GM12878 (cell line): ENCODE data around the gene RAB3B. TPM values are rescaled to one million over a fixed set of nuclear protein-coding genes. Genes with fewer than 3 reads are reported as not detected.

Experiments
- CBX5 ChIP-seq: sonication (generic); IDR thresholded peaks from 2 replicates; pipeline ENCODE4 v1.6.1; 2016; ENCODE audit warnings: low read depth, moderate library complexity, mild to moderate bottlenecking, inconsistent platforms
- CEBPB ChIP-seq, 2 experiments: fragments of 150-350 bp in 1 of 2; IDR thresholded peaks; 2 replicates each; pipeline ENCODE4 v1.6.1; 2012 to 2014; ENCODE audit warnings: low read depth in 2 of 2, low read length in 2 of 2, borderline replicate concordance in 1 of 2, inconsistent platforms in 1 of 2
- FOS ChIP-seq: IDR thresholded peaks from 3 replicates; pipeline ENCODE4 v1.6.1; 2011; ENCODE audit warnings: borderline replicate concordance; ENCODE audit not compliant: insufficient read length; ENCODE audit errors: extremely low read depth
- IKZF2 ChIP-seq, 2 experiments: fragments of 450-650 bp; IDR thresholded peaks; 2 replicates each; pipeline ENCODE4 v1.6.1; 2017; ENCODE audit warnings: mild to moderate bottlenecking in 2 of 2, moderate library complexity in 2 of 2
- IRF4 ChIP-seq: IDR thresholded peaks from 2 replicates; pipeline ENCODE4 v1.6.1; 2011; ENCODE audit warnings: low read depth, low read length
- KDM1A ChIP-seq: fragments of 200-600 bp; sonication (generic); IDR thresholded peaks from 2 replicates; pipeline ENCODE4 v1.6.1; 2016; ENCODE audit warnings: borderline replicate concordance
- NR2C2 ChIP-seq: IDR thresholded peaks from 2 replicates; pipeline ENCODE4 v1.6.1; 2011; ENCODE audit warnings: borderline replicate concordance, low read depth; ENCODE audit not compliant: control insufficient read depth, insufficient read length
- PML ChIP-seq: IDR thresholded peaks from 2 replicates; pipeline ENCODE4 v1.6.1; 2012; ENCODE audit warnings: low read length, inconsistent platforms
- POLR2A ChIP-seq: IDR thresholded peaks from 2 replicates; pipeline ENCODE4 v1.6.1; 2011; ENCODE audit warnings: low read depth, mild to moderate bottlenecking, low read length
- POLR2AphosphoS5 ChIP-seq: IDR thresholded peaks from 2 replicates; pipeline ENCODE4 v1.6.1; 2011; ENCODE audit warnings: mild to moderate bottlenecking, low read length, inconsistent platforms
- SMAD1 ChIP-seq: fragments of 450-650 bp; IDR thresholded peaks from 2 replicates; pipeline ENCODE4 v1.6.1; 2018; ENCODE audit warnings: mild to moderate bottlenecking, low read depth; ENCODE audit not compliant: partially characterized antibody
- SP1 ChIP-seq: IDR thresholded peaks from one replicate; pipeline ENCODE4 v1.6.1; 2011; ENCODE audit warnings: low read depth, low read length
- SREBF1 ChIP-seq: IDR thresholded peaks from 2 replicates; pipeline ENCODE4 v1.6.1; 2012; ENCODE audit warnings: mild to moderate bottlenecking, low read length
- ZNF384 ChIP-seq: IDR thresholded peaks from 2 replicates; pipeline ENCODE4 v1.6.1; 2012; ENCODE audit warnings: low read depth, mild to moderate bottlenecking, low read length, improper control_type of control experiment, borderline replicate concordance
- polyA plus RNA-seq, 11 experiments: library from polyadenylated mRNA; depleted of rRNA in 4 of 11; unstranded in 6 of 11; stranded (reverse) in 5 of 11; fragments of >200 nt; fragmentation: Nextera tagmentation in 4 of 11; fragmentation: Illumina TruSeq in 1 of 11; extraction: Ambion mirVana in 4 of 11; extraction: Trizol in 1 of 11; gene quantifications; 1 replicate in 1 of 11; 2 replicates in 10 of 11; pipeline versions ENCODE4 v1.2.1 to v1.2.3, GENCODE V29; 2011 to 2016; ENCODE audit warnings: inconsistent platforms in 2 of 11, missing spikeins in 2 of 11, low read depth in 1 of 11
- total RNA-seq, 4 experiments: library from RNA; depleted of rRNA in 3 of 4; stranded (reverse); fragments of >200 nt in 3 of 4; fragmentation: Illumina TruSeq in 1 of 4; extraction: Trizol in 1 of 4; gene quantifications; 2 replicates each; pipeline versions ENCODE4 v1.2.1 to v1.2.3, GENCODE V29; 2013 to 2021
- TF ChIP-seq, protein P1 (sequence below): fragments of 450-650 bp; conservative IDR thresholded peaks from 2 replicates; pipeline ENCODE4 v1.6.1; 2017; ENCODE audit warnings: mild to moderate bottlenecking, moderate library complexity
- TF ChIP-seq, protein P2 (sequence below): IDR thresholded peaks from 2 replicates; pipeline ENCODE4 v1.6.1; 2012; ENCODE audit warnings: low read depth, low read length, improper control_type of control experiment
- TF ChIP-seq, protein P3 (sequence below): fragments of 450-650 bp; IDR thresholded peaks from 2 replicates; pipeline ENCODE4 v1.6.1; 2016; ENCODE audit warnings: mild to moderate bottlenecking, moderate library complexity, borderline replicate concordance
- TF ChIP-seq, protein P4 (sequence below): fragments of 150-350 bp; IDR thresholded peaks from 2 replicates; pipeline ENCODE4 v1.6.1; 2014; ENCODE audit warnings: mild to moderate bottlenecking, low read depth, low read length
- TF ChIP-seq, protein P5 (sequence below): fragments of 450-650 bp; IDR thresholded peaks from 2 replicates; pipeline ENCODE4 v1.6.1; 2017; ENCODE audit warnings: borderline replicate concordance

RAB3B gene
- total and polyA plus RNA-seq, 10 of the 15 experiments (the other 5 are each of a cell fraction or from before 2014, with no cell fraction given), result 0.05 to 0.32 (median 0.24) TPM

DNA sequence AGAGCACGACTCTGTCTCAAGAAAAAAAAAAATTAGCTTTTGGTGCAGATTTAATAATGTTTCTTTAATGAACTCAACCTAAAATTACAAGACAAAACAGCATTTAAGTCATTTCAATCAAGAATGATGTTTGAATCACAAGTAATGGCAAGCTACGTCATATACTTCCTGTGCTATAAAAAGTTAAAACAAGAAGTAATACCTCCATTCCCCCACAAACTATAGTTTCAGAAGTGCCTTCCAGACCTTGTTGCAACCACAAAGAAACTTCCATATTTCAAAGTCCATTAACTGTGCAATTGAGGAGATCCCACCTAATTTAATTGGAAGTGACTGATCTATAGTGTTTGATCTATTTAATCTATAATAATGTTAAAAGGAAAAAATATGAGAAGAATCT lies 127.1 kb downstream of the RAB3B start (continued):
- TF ChIP-seq CBX5, result no peak
- TF ChIP-seq KDM1A, result no peak
- TF ChIP-seq IKZF2 (IDR thresholded peaks at IDR 0.05), result peak; percentile 94
- 0 out of 2 replicates have a peak, but pooled peaks have one; percentile 33 for TF ChIP-seq PML
- TF ChIP-seq IRF4, result no peak
- no peak for TF ChIP-seq FOS
- no peak for TF ChIP-seq CEBPB (IDR thresholded peaks at IDR 0.05; ENCODE audit: borderline replicate concordance in 1 of 2, low read depth in 2 of 2, low read length in 2 of 2)
- TF ChIP-seq, protein P1, sequence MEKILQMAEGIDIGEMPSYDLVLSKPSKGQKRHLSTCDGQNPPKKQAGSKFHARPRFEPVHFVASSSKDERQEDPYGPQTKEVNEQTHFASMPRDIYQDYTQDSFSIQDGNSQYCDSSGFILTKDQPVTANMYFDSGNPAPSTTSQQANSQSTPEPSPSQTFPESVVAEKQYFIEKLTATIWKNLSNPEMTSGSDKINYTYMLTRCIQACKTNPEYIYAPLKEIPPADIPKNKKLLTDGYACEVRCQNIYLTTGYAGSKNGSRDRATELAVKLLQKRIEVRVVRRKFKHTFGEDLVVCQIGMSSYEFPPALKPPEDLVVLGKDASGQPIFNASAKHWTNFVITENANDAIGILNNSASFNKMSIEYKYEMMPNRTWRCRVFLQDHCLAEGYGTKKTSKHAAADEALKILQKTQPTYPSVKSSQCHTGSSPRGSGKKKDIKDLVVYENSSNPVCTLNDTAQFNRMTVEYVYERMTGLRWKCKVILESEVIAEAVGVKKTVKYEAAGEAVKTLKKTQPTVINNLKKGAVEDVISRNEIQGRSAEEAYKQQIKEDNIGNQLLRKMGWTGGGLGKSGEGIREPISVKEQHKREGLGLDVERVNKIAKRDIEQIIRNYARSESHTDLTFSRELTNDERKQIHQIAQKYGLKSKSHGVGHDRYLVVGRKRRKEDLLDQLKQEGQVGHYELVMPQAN, result no peak
- TF ChIP-seq, protein P2, sequence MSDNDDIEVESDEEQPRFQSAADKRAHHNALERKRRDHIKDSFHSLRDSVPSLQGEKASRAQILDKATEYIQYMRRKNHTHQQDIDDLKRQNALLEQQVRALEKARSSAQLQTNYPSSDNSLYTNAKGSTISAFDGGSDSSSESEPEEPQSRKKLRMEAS, result no peak
- TF ChIP-seq, protein P3, sequence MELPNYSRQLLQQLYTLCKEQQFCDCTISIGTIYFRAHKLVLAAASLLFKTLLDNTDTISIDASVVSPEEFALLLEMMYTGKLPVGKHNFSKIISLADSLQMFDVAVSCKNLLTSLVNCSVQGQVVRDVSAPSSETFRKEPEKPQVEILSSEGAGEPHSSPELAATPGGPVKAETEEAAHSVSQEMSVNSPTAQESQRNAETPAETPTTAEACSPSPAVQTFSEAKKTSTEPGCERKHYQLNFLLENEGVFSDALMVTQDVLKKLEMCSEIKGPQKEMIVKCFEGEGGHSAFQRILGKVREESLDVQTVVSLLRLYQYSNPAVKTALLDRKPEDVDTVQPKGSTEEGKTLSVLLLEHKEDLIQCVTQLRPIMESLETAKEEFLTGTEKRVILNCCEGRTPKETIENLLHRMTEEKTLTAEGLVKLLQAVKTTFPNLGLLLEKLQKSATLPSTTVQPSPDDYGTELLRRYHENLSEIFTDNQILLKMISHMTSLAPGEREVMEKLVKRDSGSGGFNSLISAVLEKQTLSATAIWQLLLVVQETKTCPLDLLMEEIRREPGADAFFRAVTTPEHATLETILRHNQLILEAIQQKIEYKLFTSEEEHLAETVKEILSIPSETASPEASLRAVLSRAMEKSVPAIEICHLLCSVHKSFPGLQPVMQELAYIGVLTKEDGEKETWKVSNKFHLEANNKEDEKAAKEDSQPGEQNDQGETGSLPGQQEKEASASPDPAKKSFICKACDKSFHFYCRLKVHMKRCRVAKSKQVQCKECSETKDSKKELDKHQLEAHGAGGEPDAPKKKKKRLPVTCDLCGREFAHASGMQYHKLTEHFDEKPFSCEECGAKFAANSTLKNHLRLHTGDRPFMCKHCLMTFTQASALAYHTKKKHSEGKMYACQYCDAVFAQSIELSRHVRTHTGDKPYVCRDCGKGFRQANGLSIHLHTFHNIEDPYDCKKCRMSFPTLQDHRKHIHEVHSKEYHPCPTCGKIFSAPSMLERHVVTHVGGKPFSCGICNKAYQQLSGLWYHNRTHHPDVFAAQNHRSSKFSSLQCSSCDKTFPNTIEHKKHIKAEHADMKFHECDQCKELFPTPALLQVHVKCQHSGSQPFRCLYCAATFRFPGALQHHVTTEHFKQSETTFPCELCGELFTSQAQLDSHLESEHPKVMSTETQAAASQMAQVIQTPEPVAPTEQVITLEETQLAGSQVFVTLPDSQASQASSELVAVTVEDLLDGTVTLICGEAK, result no peak
- TF ChIP-seq NR2C2, result no peak
- TF ChIP-seq, protein P4, sequence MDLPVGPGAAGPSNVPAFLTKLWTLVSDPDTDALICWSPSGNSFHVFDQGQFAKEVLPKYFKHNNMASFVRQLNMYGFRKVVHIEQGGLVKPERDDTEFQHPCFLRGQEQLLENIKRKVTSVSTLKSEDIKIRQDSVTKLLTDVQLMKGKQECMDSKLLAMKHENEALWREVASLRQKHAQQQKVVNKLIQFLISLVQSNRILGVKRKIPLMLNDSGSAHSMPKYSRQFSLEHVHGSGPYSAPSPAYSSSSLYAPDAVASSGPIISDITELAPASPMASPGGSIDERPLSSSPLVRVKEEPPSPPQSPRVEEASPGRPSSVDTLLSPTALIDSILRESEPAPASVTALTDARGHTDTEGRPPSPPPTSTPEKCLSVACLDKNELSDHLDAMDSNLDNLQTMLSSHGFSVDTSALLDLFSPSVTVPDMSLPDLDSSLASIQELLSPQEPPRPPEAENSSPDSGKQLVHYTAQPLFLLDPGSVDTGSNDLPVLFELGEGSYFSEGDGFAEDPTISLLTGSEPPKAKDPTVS, result no peak
- no peak for TF ChIP-seq SMAD1
- TF ChIP-seq POLR2AphosphoS5, result no peak
- TF ChIP-seq POLR2A, result no peak
- no peak for TF ChIP-seq SREBF1
- TF ChIP-seq SP1, result no peak
- no peak for TF ChIP-seq ZNF384
- TF ChIP-seq, protein P5, sequence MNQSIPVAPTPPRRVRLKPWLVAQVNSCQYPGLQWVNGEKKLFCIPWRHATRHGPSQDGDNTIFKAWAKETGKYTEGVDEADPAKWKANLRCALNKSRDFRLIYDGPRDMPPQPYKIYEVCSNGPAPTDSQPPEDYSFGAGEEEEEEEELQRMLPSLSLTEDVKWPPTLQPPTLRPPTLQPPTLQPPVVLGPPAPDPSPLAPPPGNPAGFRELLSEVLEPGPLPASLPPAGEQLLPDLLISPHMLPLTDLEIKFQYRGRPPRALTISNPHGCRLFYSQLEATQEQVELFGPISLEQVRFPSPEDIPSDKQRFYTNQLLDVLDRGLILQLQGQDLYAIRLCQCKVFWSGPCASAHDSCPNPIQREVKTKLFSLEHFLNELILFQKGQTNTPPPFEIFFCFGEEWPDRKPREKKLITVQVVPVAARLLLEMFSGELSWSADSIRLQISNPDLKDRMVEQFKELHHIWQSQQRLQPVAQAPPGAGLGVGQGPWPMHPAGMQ, result no peak
